Stimulated activated CD4-positive, alpha-beta T cell treated with anti-CD3 and anti-CD28 coated beads, Interleukin-1b, Interleukin-23, amount 100 ng/mL, for 1 hour (primary cell): ENCODE data around the gene GNG7.
"Not testable (repeated sequence)": the region's sequence is repeated elsewhere in the genome, so short reads cannot be mapped to it uniquely, and the experiment has no call there.

ENCODE experiments used
- DNase-seq, 2 donors: peaks; one replicate each; pipeline ENCODE4 v3.0.0-alpha.2; 2020; ENCODE audit warnings: low read depth in 2 of 2

The GNG7 gene

GRCh38 chr19:2602391-2603181, 99.9 kb downstream of the GNG7 start:
- no peak for DNase-seq

DNA sequence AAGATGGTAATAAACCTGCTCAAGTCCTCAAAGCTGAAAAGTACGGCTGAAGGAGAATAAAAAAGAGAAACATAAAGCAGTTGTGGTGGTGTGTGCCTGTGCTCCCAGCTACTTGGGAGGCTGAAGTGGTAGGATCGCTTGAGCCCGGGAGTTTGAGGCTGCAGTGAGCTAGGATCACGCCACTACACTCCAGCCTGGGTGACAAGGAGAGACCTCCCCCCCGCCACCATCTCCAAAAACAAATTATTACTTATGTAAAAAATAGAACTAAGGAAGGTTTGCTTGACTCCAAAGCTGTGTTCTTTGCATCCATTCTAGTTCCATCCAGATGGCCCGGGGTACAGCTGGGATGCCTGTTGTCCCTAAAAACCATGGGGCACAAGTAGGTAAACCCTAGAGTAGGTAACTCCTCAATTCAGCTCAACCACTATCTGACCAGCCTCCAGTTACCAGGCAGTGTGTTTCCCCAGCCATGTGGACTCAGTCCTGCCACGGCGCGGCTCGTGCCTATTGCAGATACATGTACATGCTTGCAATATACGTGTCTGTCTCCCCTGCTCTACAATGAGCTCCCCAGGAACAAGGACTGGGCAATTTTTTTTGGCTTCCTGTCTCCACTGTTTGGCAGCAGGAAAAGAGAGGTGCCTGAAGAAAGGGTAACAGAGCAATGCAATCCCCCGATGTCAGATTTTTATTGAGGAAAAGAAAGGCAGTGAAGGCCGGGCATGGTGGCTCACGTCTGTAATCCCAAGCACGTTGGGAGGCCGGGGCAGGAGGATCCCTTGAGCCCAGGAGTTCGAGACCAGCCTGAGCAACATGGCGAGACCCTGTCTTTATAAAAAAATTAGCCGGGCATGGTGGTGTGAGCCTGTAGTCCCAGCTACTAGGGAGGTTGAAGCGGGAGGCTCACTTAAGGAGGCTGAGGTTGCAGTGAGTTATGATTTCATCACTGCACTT, 101.3 kb downstream of the GNG7 start:
- no peak for DNase-seq

DNA sequence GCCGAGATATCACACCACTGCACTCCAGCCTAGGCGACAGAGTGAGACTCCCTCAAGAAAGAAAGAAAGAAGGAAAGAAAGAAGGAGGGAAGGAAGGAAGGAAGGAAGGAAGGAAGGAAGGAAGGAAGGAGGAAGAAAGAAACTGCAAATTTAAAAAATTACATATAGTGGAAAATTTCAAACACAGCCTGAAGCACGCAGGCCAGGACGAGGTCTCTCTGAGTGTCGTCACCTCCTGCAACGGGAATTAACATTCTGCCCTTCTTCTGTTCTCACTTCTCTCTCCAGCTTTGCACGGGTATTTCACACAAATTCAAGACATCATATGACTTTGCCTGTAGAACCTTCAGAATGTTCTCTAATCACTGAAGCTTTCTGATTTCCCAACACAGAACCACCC, 108.2 kb downstream of the GNG7 start:
- DNase-seq: no peak

DNA sequence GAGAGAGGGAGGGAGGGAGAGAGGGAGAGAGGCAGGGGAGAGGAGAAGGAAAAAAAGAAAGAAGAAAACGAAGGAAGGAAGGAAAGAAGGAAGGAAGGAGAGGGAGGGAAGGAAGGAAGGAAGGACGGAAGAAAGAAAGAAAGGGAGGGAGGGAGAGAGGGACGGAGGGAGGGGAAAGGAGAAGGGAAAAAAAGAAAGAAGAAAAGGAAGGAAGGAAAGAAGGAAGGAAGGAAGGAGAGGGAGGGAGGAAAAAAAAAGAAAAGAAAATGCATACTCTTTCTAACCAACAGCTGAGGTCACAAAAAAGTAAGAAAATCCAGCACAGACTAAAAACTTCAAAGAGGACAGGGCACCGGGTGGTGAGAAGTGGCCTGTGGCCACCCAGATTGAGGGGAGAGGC, 109.7 kb downstream of the GNG7 start:
- DNase-seq: no peak

DNA sequence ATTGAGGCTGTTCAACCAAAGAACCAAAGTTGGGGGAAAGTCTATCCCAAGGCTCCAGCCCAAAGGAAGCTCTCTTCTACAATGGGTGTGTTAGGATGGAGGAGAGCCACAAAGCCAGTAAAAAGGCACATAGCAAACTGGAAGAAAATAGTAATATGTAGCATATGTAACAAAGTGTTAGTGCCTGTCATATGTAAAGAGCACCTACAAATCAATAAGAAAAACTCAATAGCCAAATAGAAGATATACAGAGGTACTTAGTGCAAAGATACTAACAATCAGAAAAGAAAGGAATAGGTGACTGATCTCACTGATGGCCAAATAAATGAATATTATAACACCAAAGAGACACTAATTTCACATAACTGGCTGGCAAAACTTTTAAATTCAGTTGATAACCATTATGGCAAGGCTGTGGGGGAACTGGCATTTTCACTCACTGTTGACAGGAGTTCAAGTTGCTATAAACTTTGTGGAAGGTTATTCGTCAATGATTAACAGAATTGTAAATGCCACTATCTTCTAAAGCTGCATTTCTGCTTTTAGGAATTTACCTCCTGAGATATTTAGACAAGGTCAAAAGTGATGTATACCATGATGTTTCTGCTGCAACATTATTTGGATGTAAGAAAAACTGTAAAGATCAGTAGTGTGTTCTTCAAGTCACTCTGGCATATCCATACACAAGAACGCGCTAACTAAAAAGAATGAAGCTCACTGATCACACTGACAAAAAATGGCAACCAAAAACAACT, 110.8 kb downstream of the GNG7 start:
- DNase-seq: no peak

- DNase-seq: no peak
These were observed 111.7 kb downstream of the GNG7 start for GRCh38 chr19:2590630-2591399.

DNA sequence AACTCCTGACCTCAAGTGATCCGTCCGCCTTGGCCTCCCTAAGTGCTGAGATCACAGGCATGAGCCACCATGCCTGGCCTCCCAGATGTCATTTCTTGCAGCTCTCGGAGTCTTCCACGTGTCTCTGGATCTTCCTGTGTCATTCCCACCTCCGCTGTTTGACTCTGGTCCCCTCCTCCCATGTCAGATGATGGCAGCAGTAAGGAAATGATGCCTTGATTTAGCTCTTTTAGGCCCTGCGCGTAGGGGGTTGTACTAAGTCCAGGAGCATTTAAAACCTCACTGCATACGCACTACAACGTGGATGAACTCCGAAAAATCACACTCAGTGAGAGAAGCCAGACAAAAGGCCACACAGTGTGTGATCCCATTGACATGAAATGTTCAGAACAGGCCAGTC, 113.1 kb downstream of the GNG7 start:
- no peak for DNase-seq

DNA sequence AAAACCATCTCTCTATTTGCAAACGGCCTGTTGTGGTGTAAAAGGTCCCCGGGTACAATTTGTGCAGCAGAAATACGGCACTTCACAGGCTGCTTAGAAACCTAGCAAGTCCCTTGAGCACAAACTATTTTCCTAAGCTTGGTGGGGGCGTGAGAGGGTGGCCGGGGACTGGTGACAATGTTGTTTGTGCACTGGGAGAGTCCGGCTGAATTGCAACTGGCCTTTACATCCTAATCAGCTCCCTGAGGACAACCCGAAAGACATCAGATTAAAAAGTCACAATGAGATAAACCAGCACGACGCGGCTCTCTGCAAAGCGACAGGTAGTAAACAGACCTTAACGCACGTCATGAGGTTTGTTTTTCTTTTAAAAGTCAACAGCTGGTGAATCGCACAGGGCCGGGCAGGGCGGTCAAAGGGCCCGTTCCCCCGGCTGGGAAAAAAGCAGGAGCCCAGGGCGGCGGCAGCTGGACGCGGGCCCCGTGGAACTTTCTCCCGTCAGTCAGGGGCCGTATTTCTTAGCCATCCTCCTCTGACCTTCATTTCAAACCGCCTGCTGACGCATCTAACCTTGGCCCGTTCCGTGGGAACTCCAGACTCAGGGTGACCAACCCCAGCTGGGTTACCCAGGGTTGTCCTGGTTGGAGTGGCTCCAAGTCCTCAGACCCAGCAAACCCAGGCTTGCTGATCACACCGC, 114.3 kb downstream of the GNG7 start:
- no peak for DNase-seq

DNA sequence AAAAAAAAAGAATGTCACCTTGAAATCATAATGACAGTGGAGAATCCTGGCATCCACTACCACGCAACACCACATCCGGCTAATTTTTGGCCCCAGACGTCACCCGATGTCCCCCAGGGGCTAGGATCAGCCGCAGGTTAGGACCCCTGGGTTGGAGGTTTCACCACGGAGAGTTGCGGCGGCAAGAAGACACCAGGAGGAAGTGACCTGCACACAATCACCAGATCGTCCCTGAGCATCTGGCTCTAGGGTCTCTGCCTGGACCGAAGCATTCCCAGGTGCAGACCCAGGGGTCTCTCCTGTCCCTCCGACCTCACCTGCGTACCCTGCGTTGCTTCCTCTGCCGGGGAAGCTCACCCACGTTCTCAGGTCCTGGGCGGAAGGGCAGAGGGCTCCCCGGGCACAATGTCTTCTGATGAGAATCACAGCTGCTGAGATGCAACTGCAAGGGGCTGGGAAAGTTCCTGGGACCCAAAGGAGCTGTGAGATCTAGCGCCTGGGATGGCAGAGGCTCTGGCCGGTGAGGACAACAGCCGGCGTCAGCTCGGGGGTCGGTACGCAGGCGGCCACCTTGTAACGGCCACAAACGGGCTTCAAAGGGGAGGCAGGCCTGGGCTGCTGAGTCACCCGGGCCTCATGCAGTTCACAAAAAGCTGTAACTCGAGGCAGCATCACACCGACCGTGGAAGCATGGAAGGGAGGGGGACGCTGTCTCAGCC, 115.3 kb downstream of the GNG7 start:
- DNase-seq: no peak

- no peak for DNase-seq
These were observed 116.3 kb downstream of the GNG7 start for GRCh38 chr19:2586196-2586595.

DNA sequence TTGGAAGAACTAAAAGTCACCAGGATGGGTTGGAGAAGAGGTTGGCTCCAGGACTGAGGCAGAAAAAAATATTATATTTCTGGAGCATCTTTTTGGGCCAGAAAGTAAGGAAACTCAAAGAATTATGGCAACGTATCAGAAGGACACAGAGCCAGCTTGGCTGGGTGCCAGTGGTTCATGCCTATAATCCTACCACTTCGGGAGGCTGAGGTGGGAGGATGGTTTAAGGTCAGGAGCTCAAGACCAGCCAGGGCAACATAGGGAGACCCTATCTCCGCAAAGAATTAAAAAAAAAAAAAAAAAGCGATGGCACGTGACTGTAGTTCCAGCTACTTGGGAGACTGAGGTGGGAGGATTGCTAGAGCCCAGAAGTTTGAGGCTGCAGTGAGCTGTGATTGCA, 118.5 kb downstream of the GNG7 start:
- DNase-seq: no peak

DNA sequence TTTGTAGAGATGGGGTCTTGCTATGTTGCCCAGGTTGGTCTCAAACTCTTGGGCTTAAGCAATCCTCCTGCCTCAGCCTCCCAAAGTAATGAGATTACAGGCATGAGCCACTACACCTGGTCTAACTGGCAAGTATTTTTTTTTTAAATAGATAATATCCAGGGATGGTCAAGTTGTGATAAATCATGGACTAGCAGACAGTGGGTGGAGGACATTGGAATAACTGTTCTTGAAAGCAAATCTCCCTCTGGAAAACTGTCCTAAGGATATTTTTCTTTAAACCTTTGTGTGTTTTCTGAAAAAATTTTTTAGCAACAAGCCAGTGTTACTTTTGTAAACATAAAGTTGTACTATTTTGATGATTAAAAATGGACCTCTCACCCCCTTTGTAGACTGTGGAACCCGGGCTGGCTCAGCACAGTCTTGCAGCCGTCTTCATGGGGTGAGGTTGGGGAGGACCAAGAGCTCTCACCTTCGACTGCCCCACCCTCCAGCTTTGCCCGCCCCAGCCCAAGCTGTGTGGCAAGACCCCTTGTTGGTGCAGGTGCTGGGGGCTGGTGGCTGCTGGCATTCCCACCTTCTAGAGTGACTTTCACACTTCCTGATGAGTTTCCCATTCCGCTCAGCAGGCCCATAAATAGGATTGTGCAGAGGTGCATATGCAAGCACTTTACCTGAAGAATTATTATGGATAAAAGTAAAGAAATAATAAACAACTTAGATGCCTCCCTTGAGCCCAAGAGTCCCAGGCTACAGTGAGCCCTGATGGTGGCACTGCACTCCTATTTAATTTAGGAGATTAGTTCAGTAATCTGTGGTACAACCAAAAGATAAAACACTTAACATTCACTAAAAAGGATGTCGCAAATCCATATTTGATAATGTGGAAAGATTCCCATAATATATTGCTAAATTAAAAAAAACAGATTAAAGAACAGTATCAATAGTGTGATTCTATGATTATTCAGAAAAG, 119.2 kb downstream of the GNG7 start:
- DNase-seq: no peak

GRCh38 chr19:2580396-2580795, 122.1 kb downstream of the GNG7 start:
- DNase-seq: not testable (repeated sequence)

GRCh38 chr19:2579678-2580280, 122.7 kb downstream of the GNG7 start:
- DNase-seq: no peak

- DNase-seq: peak in 1 of 2 donors; percentile 34
These were observed 123.4 kb downstream of the GNG7 start for GRCh38 chr19:2578901-2579677.

- DNase-seq: no peak
These were observed 124.1 kb downstream of the GNG7 start for GRCh38 chr19:2578391-2578890.

DNA sequence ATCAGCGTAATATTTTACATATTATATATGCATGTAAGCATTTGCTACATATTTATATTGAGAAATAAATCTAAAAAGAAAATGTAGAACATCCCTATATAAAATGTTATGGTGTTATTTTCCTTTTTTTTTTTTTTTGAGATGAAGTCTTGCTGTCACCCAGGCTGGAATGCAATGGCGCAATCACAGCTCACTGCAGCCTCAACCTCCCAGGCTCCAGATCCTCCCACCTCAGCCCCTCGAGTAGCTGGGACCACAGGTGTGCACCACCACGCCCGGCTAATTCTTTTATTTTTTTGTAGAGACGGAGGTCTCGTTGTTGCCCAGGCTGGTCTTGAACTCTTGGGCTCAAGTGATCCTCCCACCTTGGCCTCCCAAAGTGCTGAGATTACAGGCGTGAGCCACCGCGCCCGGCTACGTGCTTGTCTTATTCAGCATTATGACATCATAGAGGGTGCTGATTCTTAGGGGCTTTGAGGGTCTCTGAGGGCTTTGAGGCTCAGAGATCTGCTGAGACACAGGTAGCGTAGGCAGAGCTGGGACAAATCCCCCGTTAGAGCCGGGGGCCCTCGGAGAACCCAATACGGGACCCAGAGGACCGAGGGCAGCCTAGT, 124.7 kb downstream of the GNG7 start:
- no peak for DNase-seq
